ENCODE measurements around the gene AP5Z1.

GRCh38 chr7:4782333-4783291, 7.2 kb downstream of the AP5Z1 start:
- TF ChIP-seq, protein P1, sequence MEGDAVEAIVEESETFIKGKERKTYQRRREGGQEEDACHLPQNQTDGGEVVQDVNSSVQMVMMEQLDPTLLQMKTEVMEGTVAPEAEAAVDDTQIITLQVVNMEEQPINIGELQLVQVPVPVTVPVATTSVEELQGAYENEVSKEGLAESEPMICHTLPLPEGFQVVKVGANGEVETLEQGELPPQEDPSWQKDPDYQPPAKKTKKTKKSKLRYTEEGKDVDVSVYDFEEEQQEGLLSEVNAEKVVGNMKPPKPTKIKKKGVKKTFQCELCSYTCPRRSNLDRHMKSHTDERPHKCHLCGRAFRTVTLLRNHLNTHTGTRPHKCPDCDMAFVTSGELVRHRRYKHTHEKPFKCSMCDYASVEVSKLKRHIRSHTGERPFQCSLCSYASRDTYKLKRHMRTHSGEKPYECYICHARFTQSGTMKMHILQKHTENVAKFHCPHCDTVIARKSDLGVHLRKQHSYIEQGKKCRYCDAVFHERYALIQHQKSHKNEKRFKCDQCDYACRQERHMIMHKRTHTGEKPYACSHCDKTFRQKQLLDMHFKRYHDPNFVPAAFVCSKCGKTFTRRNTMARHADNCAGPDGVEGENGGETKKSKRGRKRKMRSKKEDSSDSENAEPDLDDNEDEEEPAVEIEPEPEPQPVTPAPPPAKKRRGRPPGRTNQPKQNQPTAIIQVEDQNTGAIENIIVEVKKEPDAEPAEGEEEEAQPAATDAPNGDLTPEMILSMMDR (IDR thresholded peaks at IDR 0.05): no peak
- TF ChIP-seq POLR2A (IDR thresholded peaks at IDR 0.05): no peak

Measured in uterus (tissue), 2 donors.